Measurements from ENCODE around the gene LRRC74B.

- TF ChIP-seq CTCF (conservative IDR thresholded peaks at IDR 0.05 in 1 of 2, IDR thresholded peaks at IDR 0.05 in 1 of 2; ENCODE audit: extremely low read depth in 1 of 2, insufficient read depth in 1 of 2, low read depth in 1 of 2, low read length in 2 of 2) (no peak), EZH2 (IDR thresholded peaks at IDR 0.05; ENCODE audit: borderline replicate concordance, low read length) (no peak)
Observed at GRCh38 chr22:21026783-21027692, 18.7 kb upstream of the LRRC74B start.

Data from mammary epithelial cell (primary cell).